ENCODE data around the gene CCNI. TPM values are rescaled to one million over a fixed set of nuclear protein-coding genes. Genes with fewer than 3 reads are reported as not detected.

The CCNI gene
- total and polyA plus RNA-seq, 2 donors from 2014 or later, result 172 to 314 TPM

GRCh38 chr4:77123411-77123810 lies 47.6 kb upstream of the CCNI start:
- no peak for DNase-seq
- H3K27ac ChIP-seq (ENCODE audit: low read depth in 2 of 2, low read length in 2 of 2), result no peak overlapping the region
- intact Hi-C loops (cut with DNase I), result no loop called here
- no peak overlapping the region for H3K4me3 ChIP-seq (ENCODE audit: low read length in 3 of 3)
- peaks cover 0 to 3% (median 0%) of the 10 kb centered on the region in 3 donors for H3K4me1 ChIP-seq (ENCODE audit: control insufficient read depth in 2 of 3, insufficient read depth in 2 of 3, low read depth in 1 of 3, low read length in 3 of 3)
- H3K9me3 ChIP-seq (ENCODE audit: control insufficient read depth in 2 of 3, insufficient read depth in 1 of 3, low read length in 3 of 3), result no peaks in the 10 kb centered on the region
- FAIRE-seq, result no peak
- no peaks in the 10 kb centered on the region for H3K36me3 ChIP-seq (ENCODE audit: control insufficient read depth in 2 of 3, insufficient read depth in 3 of 3, low read length in 3 of 3)
- no peaks in the 10 kb centered on the region for H3K27me3 ChIP-seq (ENCODE audit: control insufficient read depth, insufficient read depth, low read length)
- TF ChIP-seq CTCF (IDR thresholded peaks at IDR 0.05; ENCODE audit: borderline replicate concordance, extremely low read depth, insufficient read depth), result no peak
- no peak overlapping the region for H3K9ac ChIP-seq (ENCODE audit: low read length in 3 of 3)

- Histone ChIP-seq H3K27me3 (ENCODE audit: control insufficient read depth, insufficient read depth, low read length) (no peaks in the 10 kb centered on the region), H3K9me3 (ENCODE audit: control insufficient read depth in 2 of 3, insufficient read depth in 1 of 3, low read length in 3 of 3) (no peaks in the 10 kb centered on the region), H3K4me3 (ENCODE audit: low read length in 3 of 3) (no peak overlapping the region), H3K9ac (ENCODE audit: low read length in 3 of 3) (no peak overlapping the region), H3K4me1 (ENCODE audit: control insufficient read depth in 2 of 3, insufficient read depth in 2 of 3, low read depth in 1 of 3, low read length in 3 of 3) (no peaks in the 10 kb centered on the region), H3K36me3 (ENCODE audit: control insufficient read depth in 2 of 3, insufficient read depth in 3 of 3, low read length in 3 of 3) (no peaks in the 10 kb centered on the region), H3K27ac (ENCODE audit: low read depth in 2 of 2, low read length in 2 of 2) (no peak overlapping the region)
- no peak for FAIRE-seq
- DNase-seq, result no peak
- intact Hi-C loops (cut with DNase I), result no loop called here
- no peak for TF ChIP-seq CTCF (IDR thresholded peaks at IDR 0.05; ENCODE audit: borderline replicate concordance, extremely low read depth, insufficient read depth)
Observed at GRCh38 chr4:77122656-77123055, 46.9 kb upstream of the CCNI start.

- TF ChIP-seq CTCF (IDR thresholded peaks at IDR 0.05; ENCODE audit: borderline replicate concordance, extremely low read depth, insufficient read depth), result no peak
- no peaks in the 10 kb centered on the region for H3K4me1 ChIP-seq (ENCODE audit: control insufficient read depth in 2 of 3, insufficient read depth in 2 of 3, low read depth in 1 of 3, low read length in 3 of 3)
- intact Hi-C loops (cut with DNase I), result no loop called here
- no peak for DNase-seq
- no peaks in the 10 kb centered on the region for H3K36me3 ChIP-seq (ENCODE audit: control insufficient read depth in 2 of 3, insufficient read depth in 3 of 3, low read length in 3 of 3)
- no peaks in the 10 kb centered on the region for H3K27me3 ChIP-seq (ENCODE audit: control insufficient read depth, insufficient read depth, low read length)
- no peaks in the 10 kb centered on the region for H3K9me3 ChIP-seq (ENCODE audit: control insufficient read depth in 2 of 3, insufficient read depth in 1 of 3, low read length in 3 of 3)
- no peak overlapping the region for H3K9ac ChIP-seq (ENCODE audit: low read length in 3 of 3)
- no peak overlapping the region for H3K27ac ChIP-seq (ENCODE audit: low read depth in 2 of 2, low read length in 2 of 2)
- FAIRE-seq, result no peak
- H3K4me3 ChIP-seq (ENCODE audit: low read length in 3 of 3), result no peak overlapping the region
Observed at GRCh38 chr4:77121736-77122240, 46.0 kb upstream of the CCNI start.
